SIG-M5 (cell line): ENCODE measurements around the gene TGFBR3L.
"Not testable (repeated sequence)": the region's sequence is repeated elsewhere in the genome, so short reads cannot be mapped to it uniquely, and the experiment has no call there.

ENCODE experiments used
- DNase-seq: peaks from one replicate; lab custom pipeline; 2025; lab: John Stamatoyannopoulos, UW

TGFBR3L gene

DNA sequence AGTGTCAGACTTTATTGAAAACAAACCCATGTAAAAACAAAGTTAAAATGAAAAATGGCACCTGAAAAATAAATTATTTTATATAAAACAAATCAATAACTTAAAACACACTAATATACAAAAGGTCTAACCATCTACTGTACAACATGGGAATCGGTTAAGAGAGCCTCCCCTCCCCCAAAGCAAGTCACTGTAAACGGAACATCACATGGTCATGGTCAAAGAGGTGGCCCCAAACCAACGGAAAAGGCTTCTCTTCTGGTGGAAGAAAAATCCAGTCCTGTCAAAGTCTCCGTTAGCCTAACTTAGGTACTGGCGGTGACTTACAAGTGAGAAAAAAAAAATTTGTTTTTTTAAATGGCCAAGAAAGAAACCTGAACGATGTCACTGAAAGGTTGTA lies 44.6 kb downstream of the TGFBR3L start:
- no peak for DNase-seq

GRCh38 chr19:7961082-7961481 lies 46.5 kb downstream of the TGFBR3L start:
- DNase-seq, result not testable (repeated sequence)

DNA sequence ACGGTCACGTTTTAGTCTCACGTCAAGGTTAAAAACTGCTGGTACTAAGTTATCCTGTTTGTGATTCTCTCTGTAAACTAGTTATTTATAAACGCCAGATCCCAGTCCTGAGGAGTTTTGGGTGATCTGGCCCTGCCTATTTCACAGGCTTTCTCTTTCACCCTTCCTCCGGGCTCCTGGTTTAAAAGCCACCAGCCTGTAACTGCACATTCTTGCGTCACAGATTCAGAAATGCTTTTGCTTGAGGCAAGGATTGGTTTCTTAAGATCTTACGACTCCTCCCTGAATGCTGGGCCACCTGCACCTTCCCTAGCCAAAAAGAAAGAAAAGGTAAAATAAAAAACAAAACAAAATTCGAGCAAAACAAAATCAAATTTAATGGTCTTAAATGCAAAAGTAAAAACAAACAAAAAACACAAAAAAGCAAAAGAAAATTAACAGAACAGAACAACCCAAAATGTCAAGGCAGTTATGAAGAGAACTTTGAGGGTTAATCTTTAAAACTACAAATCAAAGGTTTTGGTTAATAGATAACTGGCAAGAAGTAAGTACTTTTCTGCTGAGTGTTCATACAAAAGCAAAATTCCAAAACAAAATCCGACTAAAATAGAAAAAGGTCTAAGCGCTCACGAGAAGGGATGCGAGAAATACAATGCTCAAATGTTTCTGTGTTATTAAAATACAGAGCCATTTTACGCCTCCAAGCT lies 47.4 kb downstream of the TGFBR3L start:
- DNase-seq, result no peak

DNA sequence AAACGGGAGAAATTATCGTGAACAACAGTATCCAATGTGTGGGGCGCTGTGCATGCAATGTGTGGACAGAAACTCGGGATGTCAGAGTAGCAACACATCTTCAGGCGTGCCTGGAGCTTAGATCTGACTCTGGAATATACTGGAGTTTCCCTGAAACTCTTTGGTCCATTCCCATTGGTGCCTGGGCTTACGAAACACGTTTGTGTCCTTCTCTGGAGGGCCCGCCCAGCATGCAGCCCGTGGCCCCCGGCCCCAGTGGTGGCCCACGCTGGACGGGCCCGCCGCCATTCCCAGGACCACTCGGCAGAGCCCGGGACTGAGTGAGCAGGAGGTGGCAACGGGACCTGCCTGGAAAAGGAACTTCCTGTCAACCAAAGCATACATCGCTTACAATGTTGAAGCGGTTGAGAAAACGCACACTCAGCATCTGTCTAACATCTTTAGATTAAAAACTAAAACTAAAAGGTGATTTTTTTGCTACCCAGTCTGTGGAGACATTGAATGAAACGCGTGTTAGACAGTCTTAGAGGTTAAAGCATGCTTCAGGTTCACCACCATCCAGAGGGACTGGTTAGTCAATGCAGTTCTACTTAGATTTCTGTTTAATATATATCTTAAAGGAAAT lies 48.1 kb downstream of the TGFBR3L start:
- DNase-seq, result no peak

- DNase-seq, result no peak
Measured at GRCh38 chr19:7963566-7963965, 48.9 kb downstream of the TGFBR3L start.

- DNase-seq, result no peak
Measured at GRCh38 chr19:7965259-7965841, 50.7 kb downstream of the TGFBR3L start.

DNA sequence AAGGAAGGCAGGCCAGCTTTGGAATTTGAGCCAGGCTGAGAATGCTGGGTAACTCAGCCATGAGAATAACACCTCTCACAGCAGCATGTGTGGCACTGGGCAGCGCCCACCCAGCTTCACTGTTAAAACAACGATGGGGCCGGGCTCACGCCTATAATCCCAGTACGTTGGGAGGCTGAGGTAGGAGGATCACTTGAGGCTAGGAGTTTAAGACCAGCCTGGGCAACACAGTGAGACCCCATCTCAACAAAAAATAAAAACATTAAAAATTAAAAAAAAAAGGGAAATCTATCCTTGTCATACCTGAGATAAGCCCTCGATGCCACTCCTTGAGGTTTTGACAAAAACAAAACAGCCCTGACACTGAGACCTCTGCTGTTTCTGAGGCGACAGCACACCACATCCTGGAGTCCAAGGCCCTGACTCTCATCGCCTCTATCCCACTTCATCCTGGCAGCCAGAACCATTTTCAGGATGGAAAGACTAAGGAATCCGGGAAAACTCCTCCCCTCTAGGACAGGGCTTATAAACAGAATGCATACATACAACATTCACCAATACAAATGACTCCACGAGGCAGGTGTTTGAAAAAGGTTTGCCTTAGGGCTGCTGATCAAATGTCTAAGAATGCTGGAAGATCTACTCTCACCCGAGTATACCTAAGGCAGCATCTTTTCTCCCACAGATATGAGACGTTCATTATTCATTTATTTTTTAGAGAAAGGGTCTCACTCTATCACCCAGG lies 51.5 kb downstream of the TGFBR3L start:
- no peak for DNase-seq

GRCh38 chr19:7968008-7968795 lies 53.6 kb downstream of the TGFBR3L start:
- DNase-seq, result no peak
